ENCODE results near the gene MESP2.
A peak's percentile ranks its signal among the peaks of the same experiment; 100 is the strongest.

Gene MESP2

DNA sequence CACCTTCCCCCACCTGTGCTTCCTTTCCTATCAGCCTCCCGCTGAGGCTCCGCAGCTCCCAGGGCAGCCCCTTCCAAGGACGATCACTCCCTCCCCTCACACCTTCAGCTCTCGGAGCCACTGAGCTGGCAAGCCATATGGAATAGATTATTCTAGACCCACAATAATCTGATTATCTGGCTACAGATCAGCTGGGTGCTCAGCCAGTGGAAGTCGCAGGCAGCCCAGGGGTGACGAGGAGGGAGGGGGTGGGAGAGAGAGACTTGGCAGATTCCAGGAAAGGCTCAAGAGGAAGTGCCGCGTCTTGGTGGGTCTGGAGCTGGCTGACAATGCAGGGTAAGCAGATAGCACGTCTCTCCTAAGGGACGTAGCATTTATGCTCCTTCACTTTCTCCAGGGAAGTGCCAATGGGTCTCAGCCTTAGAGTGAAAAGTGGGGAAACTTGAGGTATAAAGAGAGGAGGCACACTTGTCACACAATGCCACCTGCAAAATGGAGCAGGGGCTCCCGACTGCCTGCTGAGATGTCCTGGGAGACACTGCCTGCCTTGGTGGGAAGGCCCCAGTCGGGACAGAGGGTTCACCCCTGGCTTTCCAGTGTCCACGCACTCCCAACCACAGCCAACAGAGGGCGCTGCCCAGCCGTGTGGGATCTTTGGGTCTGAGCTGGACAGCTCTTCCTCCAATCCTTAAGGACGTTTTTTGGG is 15.7 kb upstream of the MESP2 start:
- H3K4me3 ChIP-seq (ENCODE audit: low read depth, low read length), result no peak overlapping the region
- DNase-seq (ENCODE audit: low read depth, low spot score), result peak; percentile 62
- TF ChIP-seq, protein P1, sequence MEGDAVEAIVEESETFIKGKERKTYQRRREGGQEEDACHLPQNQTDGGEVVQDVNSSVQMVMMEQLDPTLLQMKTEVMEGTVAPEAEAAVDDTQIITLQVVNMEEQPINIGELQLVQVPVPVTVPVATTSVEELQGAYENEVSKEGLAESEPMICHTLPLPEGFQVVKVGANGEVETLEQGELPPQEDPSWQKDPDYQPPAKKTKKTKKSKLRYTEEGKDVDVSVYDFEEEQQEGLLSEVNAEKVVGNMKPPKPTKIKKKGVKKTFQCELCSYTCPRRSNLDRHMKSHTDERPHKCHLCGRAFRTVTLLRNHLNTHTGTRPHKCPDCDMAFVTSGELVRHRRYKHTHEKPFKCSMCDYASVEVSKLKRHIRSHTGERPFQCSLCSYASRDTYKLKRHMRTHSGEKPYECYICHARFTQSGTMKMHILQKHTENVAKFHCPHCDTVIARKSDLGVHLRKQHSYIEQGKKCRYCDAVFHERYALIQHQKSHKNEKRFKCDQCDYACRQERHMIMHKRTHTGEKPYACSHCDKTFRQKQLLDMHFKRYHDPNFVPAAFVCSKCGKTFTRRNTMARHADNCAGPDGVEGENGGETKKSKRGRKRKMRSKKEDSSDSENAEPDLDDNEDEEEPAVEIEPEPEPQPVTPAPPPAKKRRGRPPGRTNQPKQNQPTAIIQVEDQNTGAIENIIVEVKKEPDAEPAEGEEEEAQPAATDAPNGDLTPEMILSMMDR (IDR thresholded peaks at IDR 0.05; ENCODE audit: low read depth, low read length), result peak; percentile 98
- in situ Hi-C loops (cut with HindIII; ENCODE audit: low sequenced_read_pairs), result loop anchor here (25.0 kb wide), 1 partner anchor 102 kb away; no protein-coding TSS in a partner anchor

- no peak for DNase-seq (ENCODE audit: low read depth, low spot score)
- no peak overlapping the region for H3K4me3 ChIP-seq (ENCODE audit: low read depth, low read length)
- in situ Hi-C loops (cut with HindIII; ENCODE audit: low sequenced_read_pairs), result loop anchor here (25.0 kb wide), 1 partner anchor 101 kb away; no protein-coding TSS in a partner anchor
- TF ChIP-seq, protein P1 (IDR thresholded peaks at IDR 0.05; ENCODE audit: low read depth, low read length), result no peak
These were observed 14.9 kb upstream of the MESP2 start for GRCh38 chr15:89761009-89761831.

DNA sequence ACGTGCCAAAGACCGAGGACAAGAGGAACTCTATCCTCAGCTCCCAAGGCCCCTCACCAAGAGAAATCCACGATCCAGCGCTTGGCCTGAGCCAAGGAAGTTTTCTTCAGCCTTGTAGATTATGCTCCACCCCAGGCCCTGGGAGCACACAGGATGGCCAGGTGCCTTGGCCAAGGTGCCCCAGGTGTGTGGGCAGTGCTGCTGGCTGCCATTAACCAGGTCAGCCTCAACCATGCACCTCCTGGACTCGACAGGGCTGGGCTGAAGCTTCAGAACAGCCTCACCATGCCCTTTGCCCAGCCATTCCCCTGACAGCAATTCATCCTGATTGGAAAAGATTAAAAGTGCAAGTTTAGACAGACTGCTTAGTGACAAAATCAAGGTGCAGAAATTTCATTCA is 14.2 kb upstream of the MESP2 start:
- DNase-seq (ENCODE audit: low read depth, low spot score), result no peak
- in situ Hi-C loops (cut with HindIII; ENCODE audit: low sequenced_read_pairs), result loop anchor here (25.0 kb wide), 1 partner anchor 100 kb away; no protein-coding TSS in a partner anchor
- TF ChIP-seq, protein P1 (IDR thresholded peaks at IDR 0.05; ENCODE audit: low read depth, low read length), result no peak
- no peak overlapping the region for H3K4me3 ChIP-seq (ENCODE audit: low read depth, low read length)

DNA sequence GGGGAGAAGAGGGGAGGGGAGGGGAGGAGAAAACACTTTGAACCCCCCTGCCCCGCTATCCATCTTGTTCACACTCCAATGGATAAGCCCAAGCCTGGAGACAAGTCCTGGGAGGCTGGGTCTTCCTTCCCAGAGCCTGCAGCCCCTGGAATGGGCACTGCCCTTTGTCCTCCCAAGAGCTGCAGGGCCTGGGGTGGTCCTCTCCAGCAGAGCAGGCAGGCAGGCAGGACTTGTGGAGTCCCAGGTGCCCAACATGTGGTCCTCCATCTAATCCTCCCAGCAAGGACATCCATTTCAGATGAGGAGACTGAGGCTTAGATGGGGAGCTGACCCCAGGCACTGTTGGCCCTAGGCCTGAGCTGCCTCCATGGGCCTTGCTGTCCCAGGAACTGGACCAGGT is 10.4 kb upstream of the MESP2 start:
- H3K4me3 ChIP-seq (ENCODE audit: low read depth, low read length), result no peak overlapping the region
- in situ Hi-C loops (cut with HindIII; ENCODE audit: low sequenced_read_pairs), result loop anchor here (25.0 kb wide), 1 partner anchor 97 kb away; no protein-coding TSS in a partner anchor
- no peak for DNase-seq (ENCODE audit: low read depth, low spot score)
- TF ChIP-seq, protein P1 (IDR thresholded peaks at IDR 0.05; ENCODE audit: low read depth, low read length), result no peak

DNA sequence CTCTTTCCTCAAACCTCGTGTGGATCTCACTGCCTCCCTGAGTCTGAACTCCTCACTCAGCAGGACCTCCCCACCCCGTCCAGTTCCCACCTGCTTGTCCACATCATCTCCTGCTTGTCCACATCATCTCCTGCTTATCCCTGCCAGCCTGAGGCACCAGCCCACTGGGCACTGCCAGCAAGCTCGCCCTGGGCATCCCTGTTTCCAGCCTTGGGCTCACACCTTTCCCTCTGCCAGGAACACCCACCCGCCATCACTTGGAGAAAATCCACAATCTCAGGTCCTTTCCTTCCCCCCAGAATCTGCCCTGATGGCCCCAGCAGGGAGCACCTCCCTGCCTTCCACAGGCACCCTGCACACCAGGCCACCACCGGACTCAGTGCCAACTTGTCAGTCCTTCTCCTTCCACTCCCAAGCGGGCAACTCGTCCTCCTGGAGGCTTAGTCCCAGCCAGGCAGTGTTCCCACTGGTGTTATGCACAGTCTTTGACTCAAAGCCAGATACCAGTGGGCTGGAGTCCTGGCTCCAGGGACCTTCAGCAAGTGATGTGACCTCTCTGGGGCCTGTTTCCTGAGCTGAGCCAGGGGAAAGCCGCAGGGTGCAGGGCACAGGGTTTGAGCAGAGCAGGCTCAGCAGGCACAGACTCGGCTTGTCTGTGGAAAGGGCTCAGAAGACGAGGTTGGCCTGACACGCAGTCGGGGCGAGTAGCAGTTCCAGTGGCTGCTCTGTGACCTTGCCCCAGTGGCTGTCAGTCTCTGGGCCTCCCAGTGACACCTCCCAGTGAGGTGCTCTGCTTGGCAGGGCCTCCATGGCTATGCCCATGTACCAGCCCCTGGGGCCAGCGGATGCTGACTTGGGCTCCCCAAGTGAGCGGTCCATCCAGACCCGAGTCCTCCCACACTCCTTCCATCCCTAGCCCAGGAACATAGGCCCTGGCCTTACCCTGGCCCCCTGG is 9.5 kb upstream of the MESP2 start:
- in situ Hi-C loops (cut with HindIII; ENCODE audit: low sequenced_read_pairs), result loop anchor here (25.0 kb wide), 1 partner anchor 96 kb away; no protein-coding TSS in a partner anchor
- TF ChIP-seq, protein P1 (IDR thresholded peaks at IDR 0.05; ENCODE audit: low read depth, low read length), result no peak
- no peak for DNase-seq (ENCODE audit: low read depth, low spot score)
- H3K4me3 ChIP-seq (ENCODE audit: low read depth, low read length), result no peak overlapping the region
